RWPE1 (cell line): ENCODE measurements around the gene IL10.
"Not testable (repeated sequence)": the region's sequence is repeated elsewhere in the genome, so short reads cannot be mapped to it uniquely, and the experiment has no call there.

Experiments
- CTCF ChIA-PET: fragments of 350-600 bp; sonication (Branson Sonifier 250); formaldehyde crosslinking; extraction: SDS; loops from one replicate; lab custom pipeline; 2021; lab: Yijun Ruan, JAX
- POLR2A ChIA-PET: fragments of 400-600 bp; formaldehyde crosslinking; extraction: SDS; loops from one replicate; lab custom pipeline; 2020; ENCODE audit warnings: antibody characterized with exemption; ENCODE audit not compliant: low non-redundant PET; lab: Yijun Ruan, JAX
- DNase-seq: peaks from one replicate; pipeline ENCODE4 v3.0.0; 2012; ENCODE audit warnings: low spot score
- H3K27ac ChIP-seq: fragments of 450-650 bp; 2 replicates; pipeline ENCODE4 v1.5.1; 2017
- TF ChIP-seq, protein P1 (sequence below): fragments of 450-650 bp; conservative IDR thresholded peaks from 2 replicates; pipeline ENCODE4 v1.5.1; 2017; ENCODE audit warnings: low read depth, mild to moderate bottlenecking

The IL10 gene

DNA sequence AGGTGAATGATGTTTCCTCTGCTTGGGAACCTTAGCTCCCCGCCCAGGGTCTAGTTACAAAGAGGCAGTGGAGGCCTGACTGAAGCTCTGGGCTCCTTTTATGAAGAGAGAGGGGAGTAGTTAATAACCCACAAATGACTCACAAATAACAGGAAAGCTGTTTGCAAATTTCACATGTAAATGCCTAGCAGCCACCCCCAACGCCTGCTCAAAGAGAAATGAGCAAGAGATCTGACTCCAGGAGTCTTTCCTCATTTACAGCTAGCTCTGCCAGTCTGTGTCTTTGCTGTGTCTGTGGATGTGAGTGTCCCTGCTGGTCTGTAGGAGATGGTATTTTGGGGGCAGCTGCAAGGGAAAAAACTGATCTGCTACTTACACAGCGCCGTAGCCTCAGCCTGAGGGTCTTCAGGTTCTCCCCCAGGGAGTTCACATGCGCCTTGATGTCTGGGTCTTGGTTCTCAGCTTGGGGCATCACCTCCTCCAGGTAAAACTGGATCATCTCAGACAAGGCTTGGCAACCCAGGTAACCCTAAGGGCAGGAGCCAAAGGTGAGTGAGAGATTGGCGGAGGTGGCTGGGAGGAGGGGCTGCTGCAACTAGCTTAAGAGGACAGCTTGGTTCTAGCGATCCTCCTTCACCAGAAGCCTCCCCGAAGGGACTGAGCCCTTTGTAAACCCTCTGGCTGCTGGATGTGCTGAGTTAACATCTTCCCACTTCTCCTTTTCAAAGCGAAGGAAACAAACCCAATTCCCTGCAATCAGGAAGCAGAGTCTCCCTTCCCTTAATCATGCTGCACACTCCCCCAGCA lies 1.6 kb downstream of the IL10 start, which contains the start of gene IL19:
IL19 (plus strand) TSS at position 243 of the 807 bp plus-strand sequence. CDS start 65,890 bp downstream, outside the sequence.
- H3K27ac ChIP-seq: no peak within 1 kb of the TSS
- ChIA-PET CTCF (interaction anchor here (0.6 to 1.9 kb wide), 4 partner anchors 8 to 278 kb away, joined by 3 to 8 read pairs (median 4); no protein-coding TSS in a partner anchor), POLR2A (no interaction called here)
- DNase-seq: no peak
- TF ChIP-seq, protein P1, sequence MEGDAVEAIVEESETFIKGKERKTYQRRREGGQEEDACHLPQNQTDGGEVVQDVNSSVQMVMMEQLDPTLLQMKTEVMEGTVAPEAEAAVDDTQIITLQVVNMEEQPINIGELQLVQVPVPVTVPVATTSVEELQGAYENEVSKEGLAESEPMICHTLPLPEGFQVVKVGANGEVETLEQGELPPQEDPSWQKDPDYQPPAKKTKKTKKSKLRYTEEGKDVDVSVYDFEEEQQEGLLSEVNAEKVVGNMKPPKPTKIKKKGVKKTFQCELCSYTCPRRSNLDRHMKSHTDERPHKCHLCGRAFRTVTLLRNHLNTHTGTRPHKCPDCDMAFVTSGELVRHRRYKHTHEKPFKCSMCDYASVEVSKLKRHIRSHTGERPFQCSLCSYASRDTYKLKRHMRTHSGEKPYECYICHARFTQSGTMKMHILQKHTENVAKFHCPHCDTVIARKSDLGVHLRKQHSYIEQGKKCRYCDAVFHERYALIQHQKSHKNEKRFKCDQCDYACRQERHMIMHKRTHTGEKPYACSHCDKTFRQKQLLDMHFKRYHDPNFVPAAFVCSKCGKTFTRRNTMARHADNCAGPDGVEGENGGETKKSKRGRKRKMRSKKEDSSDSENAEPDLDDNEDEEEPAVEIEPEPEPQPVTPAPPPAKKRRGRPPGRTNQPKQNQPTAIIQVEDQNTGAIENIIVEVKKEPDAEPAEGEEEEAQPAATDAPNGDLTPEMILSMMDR: no peak

GRCh38 chr1:206769304-206769731 lies 3.0 kb downstream of the IL10 start:
- TF ChIP-seq, protein P1: no peak
- CTCF ChIA-PET: interaction anchor here (0.6 to 1.8 kb wide), 3 partner anchors 9 to 116 kb away, joined by 3 to 9 read pairs (median 3); no protein-coding TSS in a partner anchor
- POLR2A ChIA-PET: no interaction called here
- no peak for DNase-seq
- no peak overlapping the region for H3K27ac ChIP-seq

DNA sequence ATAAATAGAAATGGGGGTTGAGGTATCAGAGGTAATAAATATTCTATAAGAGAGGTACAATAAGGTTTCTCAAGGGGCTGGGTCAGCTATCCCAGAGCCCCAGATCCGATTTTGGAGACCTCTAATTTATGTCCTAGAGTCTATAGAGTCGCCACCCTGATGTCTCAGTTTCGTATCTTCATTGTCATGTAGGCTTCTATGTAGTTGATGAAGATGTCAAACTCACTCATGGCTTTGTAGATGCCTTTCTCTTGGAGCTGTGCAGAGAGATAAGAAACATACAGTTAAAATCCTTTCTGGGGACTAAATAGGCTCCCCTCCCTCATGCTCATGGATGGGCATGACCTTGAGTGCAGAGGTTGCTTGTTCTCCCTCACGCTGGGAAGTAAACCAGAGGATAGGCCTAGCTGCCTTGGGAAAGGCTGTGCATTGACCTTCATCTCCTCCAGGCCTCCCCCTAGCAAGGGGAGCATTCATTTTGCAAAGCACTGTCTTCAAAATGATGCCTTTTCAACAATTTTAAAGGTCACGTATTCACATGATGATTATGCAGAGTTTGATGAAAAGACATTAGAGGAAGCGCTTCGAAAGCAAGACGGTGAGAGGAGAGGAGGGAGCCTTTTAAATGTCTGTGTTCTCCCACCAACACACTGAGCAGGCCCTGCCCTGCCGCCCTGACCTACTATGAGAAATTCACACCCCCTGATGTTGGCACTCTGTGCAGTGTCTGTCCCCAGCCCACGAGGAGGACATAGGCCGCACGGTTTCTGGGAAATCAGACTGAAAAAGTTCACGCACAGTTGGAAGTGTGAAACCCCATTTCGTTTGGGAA lies 3.6 kb downstream of the IL10 start:
- DNase-seq: no peak
- ChIA-PET CTCF (interaction anchor here (0.6 to 1.8 kb wide), 6 partner anchors 10 to 289 kb away, joined by 3 to 9 read pairs (median 4); no protein-coding TSS in a partner anchor), POLR2A (interaction anchor here (0.6 kb wide), 1 partner anchor 8 kb away, joined by 4 read pairs; no protein-coding TSS in a partner anchor)
- H3K27ac ChIP-seq: no peak overlapping the region
- TF ChIP-seq, protein P1: no peak

DNA sequence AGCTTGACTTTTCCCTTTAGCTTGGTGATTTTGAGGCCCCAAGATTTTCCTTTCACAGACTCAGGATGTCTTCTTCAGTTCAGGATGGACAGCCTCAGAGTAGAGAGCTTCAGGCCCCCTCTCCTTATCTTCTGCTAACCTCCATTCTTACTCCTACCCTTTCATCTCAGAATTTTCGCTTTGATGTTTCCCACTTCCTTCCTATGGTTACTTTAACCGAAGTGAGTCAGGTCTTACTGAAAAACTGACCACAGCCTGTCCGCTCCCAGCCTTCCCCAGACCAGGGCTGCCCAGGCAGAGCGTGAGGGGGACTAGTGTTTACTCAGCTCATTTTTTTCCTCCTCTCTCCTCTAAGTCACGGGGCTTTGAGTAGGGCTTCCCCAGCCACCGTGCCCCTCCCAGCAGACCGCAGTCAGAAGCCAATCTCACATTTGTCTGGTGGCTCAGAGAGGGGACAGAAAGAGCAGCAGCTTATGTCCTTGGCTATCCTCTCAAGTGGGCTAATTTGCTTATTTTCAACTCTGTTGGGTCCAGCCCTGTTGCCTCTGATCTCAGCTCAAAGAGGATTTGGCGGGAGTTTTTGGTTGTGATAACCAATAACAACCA lies 5.9 kb downstream of the IL10 start:
- no peak overlapping the region for H3K27ac ChIP-seq
- DNase-seq: no peak

GRCh38 chr1:206765771-206766170 lies 6.5 kb downstream of the IL10 start:
- CTCF ChIA-PET: interaction anchor here (0.5 kb wide), 1 partner anchor 42 kb away, joined by 3 read pairs; no protein-coding TSS in a partner anchor
- H3K27ac ChIP-seq, POLR2A ChIA-PET, DNase-seq: not testable (repeated sequence)

More for the DNA sequence above, 5.9 kb downstream of the IL10 start:
- POLR2A ChIA-PET: no interaction called here
- CTCF ChIA-PET: interaction anchor here (1.5 kb wide), 1 partner anchor 32 kb away, joined by 9 read pairs; no protein-coding TSS in a partner anchor
- TF ChIP-seq, protein P1: no peak

- POLR2A ChIA-PET: not testable (repeated sequence)
These were observed 9.4 kb downstream of the IL10 start for GRCh38 chr1:206762741-206763364.

More at GRCh38 chr1:206762741-206763364, 9.4 kb downstream of the IL10 start:
- CTCF ChIA-PET: interaction anchor here (0.6 to 1.8 kb wide), 3 partner anchors 35 to 135 kb away, joined by 3 to 4 read pairs (median 3); no protein-coding TSS in a partner anchor
- H3K27ac ChIP-seq, DNase-seq: not testable (repeated sequence)
